ENCODE data around the gene TIMD4.

Gene TIMD4

DNA sequence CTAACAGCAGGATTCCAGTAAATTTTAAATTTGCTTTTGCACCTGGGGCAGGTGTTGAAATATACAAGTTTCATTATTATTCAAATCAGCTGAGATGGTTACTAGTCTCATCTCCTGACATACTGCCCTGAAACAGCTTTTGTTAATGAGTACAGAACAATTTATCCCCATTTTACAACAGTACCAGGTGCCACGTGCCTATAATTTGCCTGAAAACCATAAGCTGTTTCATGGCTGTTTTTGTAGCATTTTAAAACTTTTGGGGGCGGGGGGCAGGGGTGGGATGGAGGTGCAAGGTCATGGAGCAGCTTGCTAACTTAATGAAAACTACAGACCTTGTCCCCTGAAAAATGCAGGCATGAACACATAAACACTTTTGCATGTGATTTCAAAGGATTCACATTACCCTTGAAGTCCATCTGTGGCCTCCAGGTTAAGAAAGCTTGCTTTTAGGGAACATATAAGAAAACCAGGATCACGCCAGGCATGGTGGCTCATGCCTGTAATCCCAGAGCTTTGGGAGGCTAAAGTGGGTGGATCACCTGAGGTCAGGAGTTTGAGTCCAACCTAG is 42.1 kb downstream of the TIMD4 start:
- TF ChIP-seq CTCF (IDR thresholded peaks at IDR 0.05; ENCODE audit: low read depth, low read length): no peak
- no peak overlapping the region for H3K4me3 ChIP-seq (ENCODE audit: low read depth, low read length)

GRCh38 chr5:156920042-156920860 is 42.8 kb downstream of the TIMD4 start:
- TF ChIP-seq CTCF (IDR thresholded peaks at IDR 0.05; ENCODE audit: low read depth, low read length): no peak
- no peak overlapping the region for H3K4me3 ChIP-seq (ENCODE audit: low read depth, low read length)

DNA sequence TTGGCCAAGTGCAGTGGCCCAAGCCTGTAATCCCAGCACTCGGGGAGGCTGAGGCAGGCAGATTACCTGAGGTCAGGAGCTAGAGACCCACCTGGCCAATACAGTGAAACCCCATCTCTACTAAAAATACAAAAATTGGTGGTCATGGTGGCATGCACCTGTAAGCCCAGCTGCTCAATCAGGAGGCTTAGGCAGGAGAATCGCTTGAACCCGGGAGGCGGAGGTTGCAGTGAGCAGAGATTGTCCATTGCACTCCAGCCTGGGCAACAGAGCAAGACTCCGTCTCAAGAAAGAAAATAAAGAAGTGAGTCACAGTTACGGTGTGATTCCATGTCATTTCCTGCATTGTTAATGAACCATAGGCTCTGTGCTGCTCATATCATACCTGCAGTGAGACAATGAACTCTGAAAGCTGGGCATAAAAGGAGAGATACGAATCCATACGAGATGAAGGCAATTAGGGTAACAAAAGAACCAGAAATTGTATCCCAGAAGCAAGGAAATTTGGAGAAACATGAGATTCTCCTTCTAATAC is 44.6 kb downstream of the TIMD4 start:
- TF ChIP-seq CTCF (IDR thresholded peaks at IDR 0.05; ENCODE audit: low read depth, low read length): no peak
- no peak overlapping the region for H3K4me3 ChIP-seq (ENCODE audit: low read depth, low read length)

DNA sequence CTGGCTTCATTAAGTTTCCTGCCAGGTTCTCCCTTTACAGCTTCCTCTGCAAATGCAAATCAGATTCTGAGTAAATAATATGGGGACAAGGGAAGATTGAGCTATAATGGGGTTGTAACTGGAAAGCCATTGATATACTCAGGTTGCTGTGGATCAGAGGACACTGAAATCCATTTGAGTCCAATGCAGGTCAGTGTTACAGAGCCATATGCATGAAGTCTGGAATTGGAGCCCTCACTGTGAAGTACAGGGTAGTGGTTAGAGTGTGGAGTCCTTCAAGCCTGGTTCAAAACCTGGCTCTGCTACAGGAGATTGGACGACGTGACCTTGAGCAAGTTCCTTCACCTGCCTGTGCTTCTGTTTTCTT is 48.7 kb downstream of the TIMD4 start:
- H3K4me3 ChIP-seq (ENCODE audit: low read depth, low read length): no peak overlapping the region
- TF ChIP-seq CTCF (IDR thresholded peaks at IDR 0.05; ENCODE audit: low read depth, low read length): no peak

DNA sequence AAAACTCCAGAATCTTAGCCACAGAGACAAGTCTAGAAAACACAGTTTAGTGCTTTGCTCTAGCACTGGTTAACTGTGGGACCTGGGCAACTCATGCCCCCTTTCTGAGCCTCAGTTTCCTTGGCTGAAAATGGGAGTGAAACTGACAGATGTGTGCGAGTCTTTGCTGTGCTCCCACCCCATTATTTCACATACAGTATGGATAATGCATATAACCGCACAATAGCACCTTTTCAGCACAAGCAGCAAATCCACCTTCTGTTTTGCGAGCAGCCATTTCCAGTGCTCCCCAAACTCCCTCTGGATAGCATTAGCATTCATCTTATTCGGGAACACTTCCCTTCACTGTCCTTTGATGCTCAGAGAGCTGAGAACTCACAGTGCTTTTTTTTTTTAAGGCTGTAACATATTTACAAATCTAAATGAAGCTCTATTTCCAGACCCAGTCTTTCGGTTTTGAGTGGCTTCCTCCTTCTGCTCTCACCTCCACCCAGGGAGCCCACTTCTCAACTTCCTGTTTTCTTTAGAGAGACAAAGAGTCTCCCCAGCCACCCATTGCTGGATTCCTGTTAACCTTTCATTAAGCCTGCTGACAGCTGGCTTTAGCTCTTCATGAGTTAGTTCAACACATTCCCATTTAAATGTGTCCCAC is 49.2 kb downstream of the TIMD4 start:
- no peak for TF ChIP-seq CTCF (IDR thresholded peaks at IDR 0.05; ENCODE audit: low read depth, low read length)
- no peak overlapping the region for H3K4me3 ChIP-seq (ENCODE audit: low read depth, low read length)

GRCh38 chr5:156913355-156913718 is 49.7 kb downstream of the TIMD4 start:
- no peak for TF ChIP-seq CTCF (IDR thresholded peaks at IDR 0.05; ENCODE audit: low read depth, low read length)
- no peak overlapping the region for H3K4me3 ChIP-seq (ENCODE audit: low read depth, low read length)

DNA sequence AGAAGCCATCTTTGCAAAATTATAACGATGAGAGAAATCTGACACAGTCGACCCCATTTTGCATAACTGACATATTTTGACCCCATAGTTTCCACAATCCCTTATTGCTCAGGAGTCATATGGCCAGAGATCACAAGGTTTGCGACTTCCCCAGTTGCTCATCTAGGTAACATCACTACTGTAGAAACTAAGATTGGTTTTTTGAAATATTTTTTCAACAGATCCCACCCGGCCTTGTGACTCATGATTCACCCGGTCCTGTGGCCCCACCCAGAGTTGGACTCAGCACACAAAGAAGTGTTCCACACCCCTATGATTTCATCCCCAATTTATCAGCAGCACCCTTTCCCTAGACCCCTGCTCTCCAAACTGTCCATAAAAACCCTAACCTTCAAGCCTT is 50.2 kb downstream of the TIMD4 start:
- no peak overlapping the region for H3K4me3 ChIP-seq (ENCODE audit: low read depth, low read length)
- TF ChIP-seq CTCF (IDR thresholded peaks at IDR 0.05; ENCODE audit: low read depth, low read length): no peak

Data from WI38 (cell line).